ENCODE results near the gene ZBTB34. TPM values are rescaled to one million over a fixed set of nuclear protein-coding genes. Genes with fewer than 3 reads are reported as not detected.

The ZBTB34 gene
- polyA plus RNA-seq, 1 donor from 2014 or later = 19.5 TPM

GRCh38 chr9:126925876-126926275 lies 65.4 kb downstream of the ZBTB34 start:
- no peaks in the 10 kb centered on the region for H3K36me3 ChIP-seq (ENCODE audit: insufficient read depth, low read length)
- H3K27ac ChIP-seq (ENCODE audit: low read length) = no peak overlapping the region
- H3K4me3 ChIP-seq (ENCODE audit: low read length) = no peak overlapping the region
- no peak overlapping the region for H3K4me2 ChIP-seq (ENCODE audit: low read length)
- H4K20me1 ChIP-seq (ENCODE audit: insufficient read depth) = no peaks in the 10 kb centered on the region
- H3K9me2 ChIP-seq (ENCODE audit: insufficient read depth, low read length) = no peaks in the 10 kb centered on the region
- H3F3A ChIP-seq (ENCODE audit: insufficient read depth, low read length, poor library complexity, severe bottlenecking) = no peaks in the 10 kb centered on the region
- H3K9ac ChIP-seq (ENCODE audit: low read length) = no peak overlapping the region
- no peak overlapping the region for H2AFZ ChIP-seq (ENCODE audit: low read depth, low read length)
- H3K9me3 ChIP-seq (ENCODE audit: low read length) = no peaks in the 10 kb centered on the region
- H3K27me3 ChIP-seq (ENCODE audit: insufficient read depth, low read depth, low read length) = no peaks in the 10 kb centered on the region
- TF ChIP-seq RAD21 (conservative IDR thresholded peaks at IDR 0.05) (no peak), MXI1 (conservative IDR thresholded peaks at IDR 0.05; ENCODE audit: poor library complexity, severe bottlenecking) (no peak), POLR2AphosphoS5 (IDR thresholded peaks at IDR 0.05) (no peak), SMC3 (conservative IDR thresholded peaks at IDR 0.05; ENCODE audit: poor library complexity) (no peak), EP300 (conservative IDR thresholded peaks at IDR 0.05; ENCODE audit: poor library complexity, severe bottlenecking) (no peak), REST (IDR thresholded peaks at IDR 0.05; ENCODE audit: borderline replicate concordance) (no peak), CTCF (IDR thresholded peaks at IDR 0.05; ENCODE audit: poor library complexity, severe bottlenecking) (no peak), EZH2 (IDR thresholded peaks at IDR 0.05; ENCODE audit: borderline replicate concordance, insufficient read depth, low read length, poor library complexity, severe bottlenecking) (no peak), TAF1 (IDR thresholded peaks at IDR 0.05; ENCODE audit: low read depth) (no peak)
- peaks cover under 1% of the 10 kb centered on the region for H3K79me2 ChIP-seq (replicated peaks; ENCODE audit: insufficient read depth, low read length)

DNA sequence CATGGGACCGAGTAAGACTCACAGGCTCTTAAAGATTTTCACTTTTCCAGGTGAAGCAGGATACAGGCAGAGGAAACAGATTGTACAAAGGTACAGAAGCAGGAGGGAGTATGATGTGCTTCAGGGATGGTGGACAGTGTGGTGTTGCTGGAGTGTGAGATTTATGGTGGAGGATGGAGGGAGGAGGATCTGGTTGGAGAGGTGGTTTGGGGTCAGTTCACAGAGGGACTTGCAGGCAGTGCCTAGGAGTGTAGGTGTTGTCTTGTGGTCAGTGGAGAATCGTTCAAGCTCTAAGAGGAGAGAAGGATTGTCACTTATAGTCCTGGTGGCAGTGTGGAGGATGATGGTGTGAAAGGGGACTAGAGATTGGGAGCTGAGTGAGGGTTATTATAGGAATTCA lies 65.9 kb downstream of the ZBTB34 start:
- no peak overlapping the region for H3K27ac ChIP-seq (ENCODE audit: low read length)
- no peaks in the 10 kb centered on the region for H3K36me3 ChIP-seq (ENCODE audit: insufficient read depth, low read length)
- no peaks in the 10 kb centered on the region for H4K20me1 ChIP-seq (ENCODE audit: insufficient read depth)
- no peak overlapping the region for H3K4me3 ChIP-seq (ENCODE audit: low read length)
- H3K9me2 ChIP-seq (ENCODE audit: insufficient read depth, low read length) = no peaks in the 10 kb centered on the region
- H3F3A ChIP-seq (ENCODE audit: insufficient read depth, low read length, poor library complexity, severe bottlenecking) = no peaks in the 10 kb centered on the region
- H3K9ac ChIP-seq (ENCODE audit: low read length) = no peak overlapping the region
- H3K9me3 ChIP-seq (ENCODE audit: low read length) = no peaks in the 10 kb centered on the region
- H3K27me3 ChIP-seq (ENCODE audit: insufficient read depth, low read depth, low read length) = no peaks in the 10 kb centered on the region
- H3K79me2 ChIP-seq (replicated peaks; ENCODE audit: insufficient read depth, low read length) = peaks cover 5% of the 10 kb centered on the region
- H3K4me2 ChIP-seq (ENCODE audit: low read length) = no peak overlapping the region
- no peak overlapping the region for H2AFZ ChIP-seq (ENCODE audit: low read depth, low read length)
- TF ChIP-seq REST (IDR thresholded peaks at IDR 0.05; ENCODE audit: borderline replicate concordance) (no peak), RAD21 (conservative IDR thresholded peaks at IDR 0.05) (no peak), TAF1 (IDR thresholded peaks at IDR 0.05; ENCODE audit: low read depth) (no peak), SMC3 (conservative IDR thresholded peaks at IDR 0.05; ENCODE audit: poor library complexity) (no peak), EP300 (conservative IDR thresholded peaks at IDR 0.05; ENCODE audit: poor library complexity, severe bottlenecking) (no peak), EZH2 (IDR thresholded peaks at IDR 0.05; ENCODE audit: borderline replicate concordance, insufficient read depth, low read length, poor library complexity, severe bottlenecking) (no peak), MXI1 (conservative IDR thresholded peaks at IDR 0.05; ENCODE audit: poor library complexity, severe bottlenecking) (no peak), POLR2AphosphoS5 (IDR thresholded peaks at IDR 0.05) (no peak), CTCF (IDR thresholded peaks at IDR 0.05; ENCODE audit: poor library complexity, severe bottlenecking) (no peak)
